ENCODE measurements around the gene DHRS3.
A peak's percentile ranks its signal among the peaks of the same experiment; 100 is the strongest.

The DHRS3 gene

GRCh38 chr1:12521096-12521495 lies 96.9 kb downstream of the DHRS3 start:
- DNase-seq (ENCODE audit: low read depth): no peak
- TF ChIP-seq CTCF (conservative IDR thresholded peaks at IDR 0.05; ENCODE audit: control insufficient read depth, insufficient read depth, low read depth, low read length): no peak

GRCh38 chr1:12519693-12520364 lies 98.2 kb downstream of the DHRS3 start:
- TF ChIP-seq CTCF (conservative IDR thresholded peaks at IDR 0.05; ENCODE audit: control insufficient read depth, insufficient read depth, low read depth, low read length): no peak
- H3K4me3 ChIP-seq (ENCODE audit: control insufficient read depth, low read depth, low read length): no peak overlapping the region
- no peak for DNase-seq (ENCODE audit: low read depth)

More at GRCh38 chr1:12521096-12521495, 96.9 kb downstream of the DHRS3 start:
- no peak overlapping the region for H3K4me3 ChIP-seq (ENCODE audit: control insufficient read depth, low read depth, low read length)

- peak; percentile 85 for DNase-seq (ENCODE audit: low read depth)
- H3K4me3 ChIP-seq (ENCODE audit: control insufficient read depth, low read depth, low read length): no peak overlapping the region
- TF ChIP-seq CTCF (conservative IDR thresholded peaks at IDR 0.05; ENCODE audit: control insufficient read depth, insufficient read depth, low read depth, low read length): no peak
Observed at GRCh38 chr1:12518931-12519692, 98.9 kb downstream of the DHRS3 start.

All from fibroblast of mammary gland (primary cell).